HCT116 (cell line): ENCODE data around the gene MYO1B. TPM values are rescaled to one million over a fixed set of nuclear protein-coding genes. Genes with fewer than 3 reads are reported as not detected.

Source experiments
- ATAC-seq: fragments of 200-7000 bp; cut with Tn5 transposase; 2 replicates; pipeline ENCODE4 v1.9.1; 2020; ENCODE audit warnings: mild to moderate bottlenecking, moderate library complexity
- BruUV-seq: library from RNA; stranded (reverse); fragments of 400-500 nt; replicated peaks from 2 replicates; lab custom pipeline; 2021; lab: Mats Ljungman, UMichigan
- CTCF ChIA-PET: fragments of 300-600 bp; sonication (Branson Sonifier 250); formaldehyde crosslinking; loops from one replicate; lab custom pipeline; 2021; ENCODE audit warnings: antibody characterized with exemption; lab: Charles Lee
- POLR2A ChIA-PET: fragments of 300-600, 350-600 bp; sonication (Branson Sonifier 250); formaldehyde crosslinking; loops from one replicate; lab custom pipeline; 2021; ENCODE audit warnings: antibody characterized with exemption; lab: Charles Lee
- RAD21 ChIA-PET, 2 experiments: fragments of 300-600 bp; sonication (Branson Sonifier 250); formaldehyde crosslinking; loops; one replicate each; lab custom pipeline; 2023; ENCODE audit warnings: low total read pairs in 2 of 2; ENCODE audit not compliant: uncharacterized antibody in 2 of 2, unreplicated experiment in 2 of 2, low non-redundant PET in 1 of 2; lab: Charles Lee
- DNase-seq: peaks from one replicate; pipeline ENCODE4 v3.0.0-alpha.2; 2010; ENCODE audit warnings: low read depth, low spot score
- H2AFZ ChIP-seq: fragments of 200-600 bp; shearing (Covaris generic), sonication (generic); 2 replicates; pipeline ENCODE4 v1.6.1; 2017; ENCODE audit warnings: low read depth, mixed run types, mixed read lengths, antibody characterized with exemption, low read length; ENCODE audit not compliant: poor library complexity, severe bottlenecking
- H3K27ac ChIP-seq: 2 replicates; pipeline ENCODE4 v1.5.1; 2012; ENCODE audit warnings: low read depth, low read length
- H3K27me3 ChIP-seq: fragments of 200-600 bp; sonication (generic); 2 replicates; pipeline ENCODE4 v1.6.1; 2016; ENCODE audit warnings: mixed run types, low read length, mixed read lengths; ENCODE audit not compliant: insufficient read depth
- H3K36me3 ChIP-seq, 2 experiments: fragments of 200-500 bp in 1 of 2; fragments of 200-600 bp in 1 of 2; sonication (Bioruptor generic) in 1 of 2; sonication (generic) in 1 of 2; 2 replicates each; pipeline versions ENCODE4 v1.5.1 to v1.6.1; 2014 to 2016; ENCODE audit warnings: low read length in 2 of 2, inconsistent platforms in 1 of 2, mixed read lengths in 1 of 2, mixed run types in 1 of 2; ENCODE audit not compliant: insufficient read depth in 2 of 2, control insufficient read depth in 1 of 2
- H3K4me1 ChIP-seq, 2 experiments: fragments of 200-600 bp in 1 of 2; sonication (generic) in 1 of 2; 2 replicates each; pipeline versions ENCODE4 v1.5.1 to v1.6.1; 2012 to 2017; ENCODE audit warnings: low read length in 2 of 2, inconsistent platforms in 1 of 2, mild to moderate bottlenecking in 1 of 2, mixed read lengths in 1 of 2, mixed run types in 1 of 2, moderate library complexity in 1 of 2; ENCODE audit not compliant: insufficient read depth in 2 of 2, control insufficient read depth in 1 of 2
- H3K4me2 ChIP-seq: fragments of 200-600 bp; sonication (generic); 2 replicates; pipeline ENCODE4 v1.6.1; 2017; ENCODE audit warnings: mixed run types, low read length, mixed read lengths
- H3K4me3 ChIP-seq, 2 experiments: fragments of 200-600 bp in 1 of 2; sonication (generic) in 1 of 2; replicated peaks in 1 of 2; 2 replicates each; pipeline ENCODE4 v1.5.1; 2011 to 2016; ENCODE audit warnings: low read length in 2 of 2, control low read depth in 1 of 2, low read depth in 1 of 2, mild to moderate bottlenecking in 1 of 2, mixed read lengths in 1 of 2, mixed run types in 1 of 2
- H3K79me2 ChIP-seq: fragments of 200-600 bp; sonication (generic); 2 replicates; pipeline ENCODE4 v1.6.1; 2017; ENCODE audit warnings: mild to moderate bottlenecking, mixed run types, low read length, moderate library complexity, mixed read lengths; ENCODE audit not compliant: insufficient read depth
- H3K9ac ChIP-seq: fragments of 200-600 bp; sonication (generic); 2 replicates; pipeline ENCODE4 v1.6.1; 2016; ENCODE audit warnings: low read length, mixed read lengths
- H3K9me2 ChIP-seq: fragments of 200-600 bp; sonication (generic), shearing (Covaris generic); 2 replicates; pipeline ENCODE4 v1.6.1; 2017; ENCODE audit warnings: mixed run types, mild to moderate bottlenecking, moderate library complexity; ENCODE audit not compliant: insufficient read depth
- H3K9me3 ChIP-seq, 2 experiments: fragments of 200-500 bp in 1 of 2; fragments of 200-600 bp in 1 of 2; sonication (Bioruptor generic) in 1 of 2; sonication (generic) in 1 of 2; 2 replicates each; pipeline ENCODE4 v1.6.1; 2014 to 2017; ENCODE audit warnings: low read length in 2 of 2, mixed read lengths in 2 of 2, inconsistent platforms in 1 of 2, low read depth in 1 of 2, mild to moderate bottlenecking in 1 of 2, mixed run types in 1 of 2, moderate library complexity in 1 of 2; ENCODE audit not compliant: control insufficient read depth in 1 of 2, insufficient read depth in 1 of 2
- H4K20me1 ChIP-seq: fragments of 200-600 bp; sonication (generic), shearing (Covaris generic); 2 replicates; pipeline ENCODE4 v1.6.1; 2017; ENCODE audit warnings: mixed run types, mild to moderate bottlenecking, moderate library complexity; ENCODE audit not compliant: insufficient read depth
- CBX3 ChIP-seq: IDR thresholded peaks from 2 replicates; pipeline ENCODE4 v1.6.1; 2012; ENCODE audit warnings: low read depth
- CEBPB ChIP-seq: IDR thresholded peaks from 2 replicates; pipeline ENCODE4 v1.6.1; 2012; ENCODE audit warnings: low read depth
- EGR1 ChIP-seq: IDR thresholded peaks from 2 replicates; pipeline ENCODE4 v1.6.1; 2012; ENCODE audit warnings: low read depth
- EZH2phosphoT487 ChIP-seq: fragments of 200-600 bp; IDR thresholded peaks from 2 replicates; pipeline ENCODE4 v1.6.1; 2018; ENCODE audit warnings: antibody characterized with exemption, borderline replicate concordance
- FOSL1 ChIP-seq: IDR thresholded peaks from 2 replicates; pipeline ENCODE4 v1.6.1; 2012; ENCODE audit warnings: low read depth
- POLR2A ChIP-seq: IDR thresholded peaks from 2 replicates; pipeline ENCODE4 v1.7.0; 2011; ENCODE audit warnings: borderline replicate concordance; ENCODE audit not compliant: insufficient read depth, insufficient read length; ENCODE audit errors: extremely low read depth
- SIN3A ChIP-seq: IDR thresholded peaks from 2 replicates; pipeline ENCODE4 v1.6.1; 2012; ENCODE audit warnings: low read depth
- SRF ChIP-seq: IDR thresholded peaks from 2 replicates; pipeline ENCODE4 v1.6.1; 2012; ENCODE audit warnings: low read depth
- YY1 ChIP-seq: IDR thresholded peaks from 2 replicates; pipeline ENCODE4 v1.6.1; 2011; ENCODE audit warnings: low read length, low read depth, moderate library complexity, mild to moderate bottlenecking; ENCODE audit not compliant: insufficient replicate concordance; ENCODE audit errors: extremely low read depth
- ZFX ChIP-seq: fragments of 450-650 bp; IDR thresholded peaks from 2 replicates; pipeline ENCODE4 v1.6.1; 2017
- ZNF274 ChIP-seq: fragments of 200-500 bp; sonication (Bioruptor generic); IDR thresholded peaks from 2 replicates; pipeline ENCODE4 v1.6.1; 2014; ENCODE audit warnings: mild to moderate bottlenecking, low read depth, low read length, inconsistent platforms
- intact Hi-C: fragments of 100-400 bp; cut with micrococcal nuclease; formaldehyde crosslinking; loops from 2 replicates; pipeline ENCODE4 v1.10.0; 2022
- total RNA-seq: library from RNA; stranded (reverse); gene quantifications from one replicate; pipeline ENCODE4 v1.2.1, GENCODE V29; 2021; ENCODE audit not compliant: unreplicated experiment
- TF ChIP-seq, protein P1 (sequence below): IDR thresholded peaks from 2 replicates; pipeline ENCODE4 v1.6.1; 2012
- TF ChIP-seq, protein P2 (sequence below), 3 experiments: fragments of 200-600 bp in 1 of 3; sonication (generic) in 1 of 3; IDR thresholded peaks in 2 of 3; conservative IDR thresholded peaks in 1 of 3; 2 replicates each; pipeline ENCODE4 v1.5.1; 2012 to 2017; ENCODE audit warnings: low read depth in 2 of 3, low read length in 2 of 3, antibody characterized with exemption in 1 of 3, borderline replicate concordance in 1 of 3, control low read depth in 1 of 3, mild to moderate bottlenecking in 1 of 3, mixed read lengths in 1 of 3, mixed run types in 1 of 3, moderate library complexity in 1 of 3; ENCODE audit not compliant: insufficient read depth in 1 of 3
- TF ChIP-seq, protein P3 (sequence below): IDR thresholded peaks from 2 replicates; pipeline ENCODE4 v1.6.1; 2012

Gene MYO1B
- total RNA-seq, 1 experiment from 2014 or later = 51.7 TPM

DNA sequence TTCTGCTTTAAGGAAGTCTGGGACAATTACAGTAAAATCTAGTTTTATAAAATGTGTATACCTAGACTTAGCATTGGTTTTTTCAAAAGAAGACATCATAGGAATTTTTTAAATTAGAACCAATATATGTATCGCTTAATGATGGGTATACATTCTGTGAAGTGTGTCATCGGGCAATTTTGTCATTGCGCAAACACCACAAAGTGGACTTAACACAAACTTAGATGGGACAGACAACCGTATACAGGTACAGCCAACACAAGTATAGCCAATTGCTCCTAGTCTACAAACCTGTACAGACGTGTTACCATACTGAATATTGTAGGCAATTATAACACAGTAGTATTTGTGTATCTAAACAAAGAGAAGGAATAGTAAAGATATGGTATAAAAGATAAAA is 12.7 kb downstream of the MYO1B start:
- H3K27ac ChIP-seq = no peak overlapping the region
- H3K9ac ChIP-seq = no peak overlapping the region
- CTCF ChIA-PET = no interaction called here
- no peaks in the 10 kb centered on the region for H3K9me2 ChIP-seq
- no peaks in the 10 kb centered on the region for H3K36me3 ChIP-seq
- POLR2A ChIA-PET = no interaction called here
- no peaks in the 10 kb centered on the region for H3K9me3 ChIP-seq
- H3K4me3 ChIP-seq = no peak overlapping the region
- peaks cover 89% of the 10 kb centered on the region for H3K79me2 ChIP-seq
- peaks cover 0 to 5% of the 10 kb centered on the region in 2 experiments; a peak in 1 of 4 replicates for H3K4me1 ChIP-seq
- no peaks in the 10 kb centered on the region for H3K27me3 ChIP-seq
- DNase-seq (no peak), ATAC-seq (no peak)
- RAD21 ChIA-PET = no interaction called here
- no peak overlapping the region for H3K4me2 ChIP-seq
- H2AFZ ChIP-seq = no peak overlapping the region
- TF ChIP-seq SIN3A (no peak), ZNF274 (no peak), ZFX (no peak), EGR1 (no peak), POLR2A (no peak), CBX3 (no peak), SRF (no peak), FOSL1 (no peak), YY1 (no peak), CEBPB (no peak), EZH2phosphoT487 (no peak)
- TF ChIP-seq, protein P1, sequence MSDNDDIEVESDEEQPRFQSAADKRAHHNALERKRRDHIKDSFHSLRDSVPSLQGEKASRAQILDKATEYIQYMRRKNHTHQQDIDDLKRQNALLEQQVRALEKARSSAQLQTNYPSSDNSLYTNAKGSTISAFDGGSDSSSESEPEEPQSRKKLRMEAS = no peak
- TF ChIP-seq, protein P2, sequence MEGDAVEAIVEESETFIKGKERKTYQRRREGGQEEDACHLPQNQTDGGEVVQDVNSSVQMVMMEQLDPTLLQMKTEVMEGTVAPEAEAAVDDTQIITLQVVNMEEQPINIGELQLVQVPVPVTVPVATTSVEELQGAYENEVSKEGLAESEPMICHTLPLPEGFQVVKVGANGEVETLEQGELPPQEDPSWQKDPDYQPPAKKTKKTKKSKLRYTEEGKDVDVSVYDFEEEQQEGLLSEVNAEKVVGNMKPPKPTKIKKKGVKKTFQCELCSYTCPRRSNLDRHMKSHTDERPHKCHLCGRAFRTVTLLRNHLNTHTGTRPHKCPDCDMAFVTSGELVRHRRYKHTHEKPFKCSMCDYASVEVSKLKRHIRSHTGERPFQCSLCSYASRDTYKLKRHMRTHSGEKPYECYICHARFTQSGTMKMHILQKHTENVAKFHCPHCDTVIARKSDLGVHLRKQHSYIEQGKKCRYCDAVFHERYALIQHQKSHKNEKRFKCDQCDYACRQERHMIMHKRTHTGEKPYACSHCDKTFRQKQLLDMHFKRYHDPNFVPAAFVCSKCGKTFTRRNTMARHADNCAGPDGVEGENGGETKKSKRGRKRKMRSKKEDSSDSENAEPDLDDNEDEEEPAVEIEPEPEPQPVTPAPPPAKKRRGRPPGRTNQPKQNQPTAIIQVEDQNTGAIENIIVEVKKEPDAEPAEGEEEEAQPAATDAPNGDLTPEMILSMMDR (IDR thresholded peaks at IDR 0.05 in 2 of 3, conservative IDR thresholded peaks at IDR 0.05 in 1 of 3; ENCODE audit: borderline replicate concordance in 1 of 3, insufficient read depth in 1 of 3, low read depth in 2 of 3, low read length in 2 of 3) = no peak
- TF ChIP-seq, protein P3, sequence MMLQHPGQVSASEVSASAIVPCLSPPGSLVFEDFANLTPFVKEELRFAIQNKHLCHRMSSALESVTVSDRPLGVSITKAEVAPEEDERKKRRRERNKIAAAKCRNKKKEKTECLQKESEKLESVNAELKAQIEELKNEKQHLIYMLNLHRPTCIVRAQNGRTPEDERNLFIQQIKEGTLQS = no peak
- intact Hi-C loops = no loop called here
- peaks cover 5% of the 10 kb centered on the region; the same call in 1 of the 2 replicates for H4K20me1 ChIP-seq
- no TSS peak for BruUV-seq
